Measurements from ENCODE around the gene ATXN7L3. TPM values are rescaled to one million over a fixed set of nuclear protein-coding genes. Genes with fewer than 3 reads are reported as not detected.

Gene ATXN7L3
- total RNA-seq, 6 experiments from 2014 or later: 20.3 to 26.8 (median 22.1) TPM

DNA sequence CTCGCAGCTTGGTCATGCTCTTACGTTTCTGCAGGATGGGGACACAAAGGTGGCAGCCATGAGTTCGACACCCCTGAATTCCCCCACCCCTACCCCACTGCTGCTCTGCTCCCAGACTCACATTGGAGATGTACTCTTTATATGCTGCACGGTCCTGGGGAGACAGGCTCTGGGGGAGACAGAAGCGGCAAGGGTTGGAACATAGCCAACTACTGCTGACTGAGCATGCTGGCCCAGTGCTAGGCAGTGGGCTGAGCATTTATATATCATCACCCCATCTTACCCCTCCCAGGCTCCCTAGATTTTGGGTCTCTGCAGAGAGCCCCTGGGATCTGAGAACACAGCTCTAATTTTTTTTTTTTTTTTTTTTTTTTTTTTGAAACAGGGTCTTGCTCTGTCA is 8.1 kb upstream of the ATXN7L3 start:
- H3K36me3 ChIP-seq: peaks cover 0 to 42% (median 15%) of the 10 kb centered on the region in 4 donors
- H3K4me1 ChIP-seq: peaks cover 0 to 7% (median 0%) of the 10 kb centered on the region in 4 donors
- WGBS (ENCODE audit: insufficient coverage, low coverage, low lambda C conversion rate, missing lambda C conversion rate): 90% methylated on average over 2 of the region's 5 CpGs
- TF ChIP-seq POLR2A (IDR thresholded peaks at IDR 0.05): no peak
- TF ChIP-seq, protein P1, sequence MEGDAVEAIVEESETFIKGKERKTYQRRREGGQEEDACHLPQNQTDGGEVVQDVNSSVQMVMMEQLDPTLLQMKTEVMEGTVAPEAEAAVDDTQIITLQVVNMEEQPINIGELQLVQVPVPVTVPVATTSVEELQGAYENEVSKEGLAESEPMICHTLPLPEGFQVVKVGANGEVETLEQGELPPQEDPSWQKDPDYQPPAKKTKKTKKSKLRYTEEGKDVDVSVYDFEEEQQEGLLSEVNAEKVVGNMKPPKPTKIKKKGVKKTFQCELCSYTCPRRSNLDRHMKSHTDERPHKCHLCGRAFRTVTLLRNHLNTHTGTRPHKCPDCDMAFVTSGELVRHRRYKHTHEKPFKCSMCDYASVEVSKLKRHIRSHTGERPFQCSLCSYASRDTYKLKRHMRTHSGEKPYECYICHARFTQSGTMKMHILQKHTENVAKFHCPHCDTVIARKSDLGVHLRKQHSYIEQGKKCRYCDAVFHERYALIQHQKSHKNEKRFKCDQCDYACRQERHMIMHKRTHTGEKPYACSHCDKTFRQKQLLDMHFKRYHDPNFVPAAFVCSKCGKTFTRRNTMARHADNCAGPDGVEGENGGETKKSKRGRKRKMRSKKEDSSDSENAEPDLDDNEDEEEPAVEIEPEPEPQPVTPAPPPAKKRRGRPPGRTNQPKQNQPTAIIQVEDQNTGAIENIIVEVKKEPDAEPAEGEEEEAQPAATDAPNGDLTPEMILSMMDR (IDR thresholded peaks at IDR 0.05): no peak
- ATAC-seq (no peak), DNase-seq (no peak)
- intact Hi-C loops (cut with DNase I): no loop called here
- no peaks in the 10 kb centered on the region for H3K9me3 ChIP-seq
- H3K27me3 ChIP-seq: no peaks in the 10 kb centered on the region
- no peak overlapping the region for H3K4me3 ChIP-seq
- no peak overlapping the region for H3K27ac ChIP-seq

DNA sequence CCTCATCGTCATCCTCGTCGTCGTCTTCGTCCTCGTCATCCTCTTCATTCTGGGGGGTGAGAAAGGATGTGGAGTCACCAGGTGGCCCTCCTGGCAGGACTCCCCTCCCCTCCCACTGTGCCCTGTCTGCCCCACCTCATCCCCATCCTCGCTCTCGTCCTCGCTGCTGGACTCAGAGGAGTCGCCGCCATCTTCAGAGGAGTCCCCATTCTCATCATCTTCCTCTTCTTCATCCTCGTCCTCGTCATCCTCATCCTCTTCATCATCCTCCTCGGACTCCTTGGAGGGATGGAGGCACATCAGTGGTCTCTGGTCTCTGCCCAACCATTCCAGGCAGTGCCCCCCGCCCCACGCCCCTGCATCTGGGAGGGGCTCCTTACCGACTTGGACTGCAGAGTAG is 7.6 kb upstream of the ATXN7L3 start:
- no peaks in the 10 kb centered on the region for H3K9me3 ChIP-seq
- H3K27ac ChIP-seq: no peak overlapping the region
- no peak for DNase-seq
- peaks cover 0 to 7% (median 0%) of the 10 kb centered on the region in 4 donors for H3K4me1 ChIP-seq
- intact Hi-C loops (cut with DNase I): no loop called here
- no peak for ATAC-seq
- H3K4me3 ChIP-seq: no peak overlapping the region
- peaks cover 0 to 42% (median 15%) of the 10 kb centered on the region in 4 donors for H3K36me3 ChIP-seq
- no peaks in the 10 kb centered on the region for H3K27me3 ChIP-seq
- 78% methylated on average over 17 of the region's 17 CpGs for WGBS (ENCODE audit: insufficient coverage, low coverage, low lambda C conversion rate, missing lambda C conversion rate)
- TF ChIP-seq, protein P1 (IDR thresholded peaks at IDR 0.05): no peak
- no peak for TF ChIP-seq POLR2A (IDR thresholded peaks at IDR 0.05)

DNA sequence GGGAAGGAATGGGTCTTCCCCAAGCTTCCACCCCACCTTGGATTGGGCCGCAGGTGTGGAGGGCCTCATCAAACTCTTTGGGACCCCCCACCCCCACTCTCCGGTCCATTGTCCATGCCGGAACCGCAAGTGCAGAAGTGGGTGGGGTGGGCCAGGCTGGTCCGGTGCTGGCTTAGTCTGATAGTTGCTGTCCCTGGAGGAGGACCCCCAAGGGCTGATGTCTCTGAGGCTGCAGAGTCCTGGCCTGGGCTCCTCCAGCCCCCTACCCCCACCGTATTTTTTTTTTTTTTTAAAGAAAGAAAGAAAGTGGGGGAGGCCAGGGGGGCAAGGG is 7.1 kb upstream of the ATXN7L3 start:
- Histone ChIP-seq H3K4me3 (no peak overlapping the region), H3K27me3 (no peaks in the 10 kb centered on the region), H3K4me1 (peaks cover 0 to 7% (median 0%) of the 10 kb centered on the region in 4 donors), H3K27ac (no peak overlapping the region), H3K36me3 (peaks cover 0 to 42% (median 15%) of the 10 kb centered on the region in 4 donors), H3K9me3 (no peaks in the 10 kb centered on the region)
- intact Hi-C loops (cut with DNase I): no loop called here
- WGBS (ENCODE audit: insufficient coverage, low coverage, low lambda C conversion rate, missing lambda C conversion rate): 50% methylated on average over 1 of the region's 6 CpGs
- ATAC-seq (no peak), DNase-seq (no peak)
- no peak for TF ChIP-seq POLR2A (IDR thresholded peaks at IDR 0.05)
- TF ChIP-seq, protein P1 (IDR thresholded peaks at IDR 0.05): no peak

DNA sequence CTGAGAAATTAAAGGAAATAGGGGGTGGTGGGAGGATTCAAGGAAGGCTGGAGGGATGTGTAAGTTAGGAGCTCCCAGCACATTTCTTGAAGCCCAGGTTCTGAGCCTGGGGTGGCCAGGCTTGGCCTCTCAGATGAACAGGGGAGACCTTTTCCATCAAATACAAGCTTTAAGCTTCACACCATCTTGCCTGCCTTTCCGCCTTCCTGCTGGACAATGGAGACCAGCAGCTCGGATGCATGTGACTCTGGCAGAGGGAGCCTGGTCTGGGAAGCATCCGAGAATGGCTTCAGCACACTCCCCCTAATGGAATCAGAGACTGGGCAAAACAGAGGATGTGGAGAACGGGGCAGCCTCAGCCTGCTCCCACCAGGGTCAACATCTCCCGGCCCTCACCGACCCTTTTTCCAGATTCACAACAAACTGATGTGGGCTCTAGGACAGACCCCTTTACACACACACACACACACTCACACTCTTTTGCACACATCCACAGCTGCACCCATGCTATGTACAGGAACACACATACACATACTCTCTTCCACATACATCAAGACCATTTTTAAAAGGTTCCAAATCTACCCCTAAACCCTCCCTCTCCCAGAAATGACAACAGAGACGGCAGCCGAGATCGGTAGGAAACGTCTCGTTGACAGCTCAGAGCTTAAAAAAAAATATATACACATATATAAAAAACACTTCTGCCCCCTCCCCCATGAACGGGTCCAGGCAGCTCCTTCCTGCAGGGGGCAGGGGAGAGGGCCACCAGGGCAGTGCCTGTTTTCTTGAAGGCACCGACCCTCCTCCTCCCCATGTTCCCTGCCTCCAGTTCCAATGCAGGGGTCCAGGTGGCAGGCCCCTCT is 6.5 kb upstream of the ATXN7L3 start:
- Histone ChIP-seq H3K27me3 (no peaks in the 10 kb centered on the region), H3K4me3 (no peak overlapping the region), H3K36me3 (peaks cover 0 to 37% (median 15%) of the 10 kb centered on the region in 4 donors), H3K9me3 (no peaks in the 10 kb centered on the region), H3K27ac (no peak overlapping the region), H3K4me1 (peaks cover 0 to 7% (median 0%) of the 10 kb centered on the region in 4 donors)
- 57% methylated on average over 7 of the region's 13 CpGs for WGBS (ENCODE audit: insufficient coverage, low coverage, low lambda C conversion rate, missing lambda C conversion rate)
- TF ChIP-seq, protein P1 (IDR thresholded peaks at IDR 0.05): no peak
- TF ChIP-seq POLR2A (IDR thresholded peaks at IDR 0.05): no peak
- DNase-seq (no peak), ATAC-seq (no peak)
- intact Hi-C loops (cut with DNase I): no loop called here

Measured in right lobe of liver (tissue), 6 donors.